Measurements from ENCODE around the gene CNIH2. TPM values are rescaled to one million over a fixed set of nuclear protein-coding genes. Genes with fewer than 3 reads are reported as not detected.
"Not testable (repeated sequence)": the region's sequence is repeated elsewhere in the genome, so short reads cannot be mapped to it uniquely, and the experiment has no call there.

Gene CNIH2
- polyA plus RNA-seq, 4 donors: 3.4 to 4.7 (median 4.1) TPM

- DNase-seq (ENCODE audit: low read depth in 4 of 4, low spot score in 3 of 4): peak; percentile 92 to 95 (median 95)
Measured at GRCh38 chr11:66312549-66313320, 34.8 kb downstream of the CNIH2 start.

DNA sequence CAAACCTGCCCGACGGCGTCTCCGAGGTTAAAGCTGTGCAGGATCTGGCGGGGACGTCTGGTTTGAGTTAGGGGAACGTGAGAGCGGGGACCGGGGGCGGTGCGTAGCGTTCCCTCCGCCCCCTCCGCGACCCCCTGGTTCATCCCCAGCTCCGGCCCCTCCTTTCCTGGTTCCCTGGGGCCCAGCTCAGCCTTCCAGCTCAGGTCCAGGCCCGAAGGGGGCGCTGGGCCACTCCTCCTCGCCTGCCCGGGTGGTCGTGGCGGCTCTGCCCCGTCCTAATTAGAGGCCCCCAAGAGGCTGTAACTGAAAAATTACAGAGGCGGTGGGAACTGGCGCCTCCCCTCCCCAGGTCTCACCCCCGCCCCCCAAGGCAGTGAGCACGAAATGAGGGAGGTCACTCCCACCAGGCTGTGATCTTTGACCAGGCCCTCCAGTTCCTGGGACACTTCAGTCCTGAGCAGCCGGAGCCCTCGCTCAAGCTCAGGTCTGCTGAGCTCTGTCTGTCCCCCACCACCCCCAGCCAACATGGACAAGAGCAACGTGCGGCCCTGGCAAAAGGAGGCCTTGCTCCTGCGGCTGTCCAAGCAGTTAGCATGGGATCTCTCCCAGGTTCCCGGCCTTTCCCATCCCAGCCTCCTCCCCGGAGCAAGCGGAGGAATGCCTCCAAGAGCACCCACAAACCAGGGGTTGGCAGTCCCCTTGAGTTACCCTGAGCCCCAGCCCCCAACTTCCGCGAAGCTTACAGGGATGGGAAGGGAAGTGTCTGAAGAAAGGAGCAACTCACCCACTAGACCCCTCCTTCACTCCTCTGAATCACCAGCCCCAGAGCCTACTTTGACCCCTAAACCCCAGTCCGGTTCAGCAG lies 35.6 kb downstream of the CNIH2 start:
- DNase-seq (ENCODE audit: low read depth in 4 of 4, low spot score in 3 of 4): no peak

- DNase-seq (ENCODE audit: low read depth in 4 of 4, low spot score in 3 of 4): no peak
Measured at GRCh38 chr11:66314186-66314501, 36.2 kb downstream of the CNIH2 start.

GRCh38 chr11:66314561-66315497 lies 36.9 kb downstream of the CNIH2 start:
- no peak for DNase-seq (ENCODE audit: low read depth in 4 of 4, low spot score in 3 of 4)

GRCh38 chr11:66315498-66315885 lies 37.5 kb downstream of the CNIH2 start:
- DNase-seq (ENCODE audit: low read depth in 4 of 4, low spot score in 3 of 4): no peak

GRCh38 chr11:66315921-66316811 lies 38.2 kb downstream of the CNIH2 start:
- DNase-seq (ENCODE audit: low read depth in 4 of 4, low spot score in 3 of 4): no peak

DNA sequence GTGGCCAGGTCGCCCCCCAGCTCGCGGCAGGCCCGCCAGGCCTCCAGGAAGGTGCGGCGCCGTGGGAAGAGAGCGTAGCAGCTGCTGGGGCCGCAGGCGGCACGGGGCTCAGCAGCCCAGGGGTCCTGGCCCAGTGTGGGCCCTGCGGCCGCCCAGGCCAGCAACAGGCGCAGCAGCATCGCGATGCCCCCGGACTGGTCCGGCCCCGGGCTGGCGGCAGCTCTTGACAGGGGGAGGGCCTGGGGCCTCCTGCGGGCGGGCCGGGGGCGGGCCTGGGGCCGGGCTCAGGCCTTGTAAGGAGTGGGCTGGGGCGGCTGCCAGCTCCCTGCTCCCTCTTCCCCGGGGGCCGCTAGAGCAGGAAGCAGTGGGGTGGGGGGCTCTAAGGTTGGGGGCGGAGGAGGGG lies 38.9 kb downstream of the CNIH2 start, which contains the start of gene CD248:
Gene CD248 (minus strand): TSS at position 196 of the 403 bp plus-strand sequence. CDS start 17 bp downstream, at position 179.
- DNase-seq (ENCODE audit: low read depth in 4 of 4, low spot score in 3 of 4): no peak

DNA sequence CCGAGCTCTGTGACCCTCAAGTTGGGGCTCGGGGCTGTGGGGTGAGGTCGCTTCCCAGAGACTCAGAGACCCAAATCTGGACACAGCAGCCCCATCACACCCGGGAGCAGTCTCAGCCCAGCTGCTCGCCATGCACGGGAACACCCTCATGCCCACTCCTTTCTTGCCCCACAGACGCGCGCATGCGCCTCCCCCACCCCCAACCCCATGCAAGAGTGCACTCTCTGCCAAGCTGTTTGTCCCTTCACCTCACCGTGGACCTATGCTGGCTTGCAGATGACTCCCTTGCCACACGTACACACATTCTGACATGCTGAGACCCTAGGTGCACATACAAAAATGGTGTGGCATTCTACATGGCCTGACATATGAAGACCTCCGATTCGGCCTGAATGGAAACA lies 39.3 kb downstream of the CNIH2 start:
- DNase-seq (ENCODE audit: low read depth in 4 of 4, low spot score in 3 of 4): peak in 1 of 4 donors; percentile 48

DNA sequence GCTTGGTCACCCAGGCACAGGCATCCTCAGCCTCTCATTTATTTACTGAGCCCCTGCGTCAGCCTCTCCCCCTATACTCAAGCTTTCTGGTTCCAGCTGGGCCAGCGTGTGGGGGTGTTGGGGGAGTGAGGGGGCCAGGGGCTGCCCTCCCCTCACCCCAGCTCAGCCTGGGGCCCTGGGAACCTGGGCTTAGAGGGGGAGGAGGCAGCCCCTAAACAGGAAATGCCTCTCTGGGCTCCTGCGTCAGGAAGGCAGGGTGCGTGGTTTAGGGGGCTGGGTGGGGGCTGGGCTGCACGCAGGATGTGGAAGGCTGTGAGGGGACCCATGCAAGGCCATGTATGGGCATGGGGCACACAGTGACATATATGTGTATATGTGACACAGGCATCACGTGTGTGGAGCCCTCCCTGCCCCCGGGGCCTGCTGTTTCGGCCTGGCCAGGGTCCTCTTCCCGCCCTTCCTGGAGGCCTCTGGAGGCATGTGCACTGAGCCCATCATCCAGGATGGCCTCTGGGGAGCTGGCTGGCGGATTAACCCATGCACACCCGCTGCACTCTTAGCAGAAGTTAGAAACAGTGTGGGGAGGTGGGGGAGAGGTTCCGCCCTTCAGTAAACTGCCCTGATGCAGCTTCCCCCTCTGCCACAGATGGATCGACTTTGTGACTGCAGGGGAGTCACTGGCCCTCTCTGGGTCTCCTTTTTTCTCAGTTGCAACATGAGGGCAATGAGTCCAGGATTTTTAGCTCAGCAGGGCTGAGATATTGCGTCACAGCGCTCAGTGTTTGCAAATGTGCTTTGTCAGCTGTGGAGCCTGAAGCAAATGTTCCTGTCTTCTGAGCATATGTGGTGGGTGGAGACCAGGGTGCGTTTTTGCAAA lies 40.0 kb downstream of the CNIH2 start:
- no peak for DNase-seq (ENCODE audit: low read depth in 4 of 4, low spot score in 3 of 4)

DNA sequence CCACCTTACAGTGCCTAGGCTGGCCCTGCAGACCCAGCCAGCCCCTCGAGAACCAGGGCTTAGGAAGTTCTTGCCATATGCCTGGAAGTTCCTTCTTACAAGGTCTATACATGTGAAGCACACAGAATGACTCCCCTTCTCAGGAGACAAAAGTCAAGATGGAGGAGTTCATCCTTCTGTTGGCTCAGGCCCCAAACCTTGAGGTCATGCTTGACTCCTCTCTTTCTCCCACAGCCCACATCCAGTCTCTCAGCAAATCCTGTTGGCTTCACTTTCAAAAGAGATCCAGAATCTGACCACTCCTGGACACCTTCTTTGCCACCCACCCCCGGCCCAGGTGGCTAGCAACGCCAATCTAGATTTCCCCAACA lies 40.6 kb downstream of the CNIH2 start:
- no peak for DNase-seq (ENCODE audit: low read depth in 4 of 4, low spot score in 3 of 4)

DNA sequence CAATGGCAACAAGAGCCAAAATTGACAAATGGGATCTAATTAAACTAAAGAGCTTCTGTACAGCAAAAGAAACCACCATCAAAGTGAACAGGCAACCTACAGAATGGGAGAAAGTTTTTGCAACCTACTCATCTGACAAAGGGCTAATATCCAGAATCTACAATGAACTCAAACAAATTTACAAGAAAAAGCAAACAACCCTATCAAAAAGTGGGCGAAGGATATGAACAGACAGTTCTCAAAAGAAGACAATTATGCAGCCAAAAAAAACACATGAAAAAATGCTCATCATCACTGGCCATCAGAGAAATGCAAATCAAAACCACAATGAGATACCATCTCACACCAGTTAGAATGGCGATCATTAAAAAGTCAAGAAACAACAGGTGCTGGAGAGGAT lies 42.3 kb downstream of the CNIH2 start:
- not testable (repeated sequence) for DNase-seq (ENCODE audit: low read depth in 4 of 4, low spot score in 3 of 4)

DNA sequence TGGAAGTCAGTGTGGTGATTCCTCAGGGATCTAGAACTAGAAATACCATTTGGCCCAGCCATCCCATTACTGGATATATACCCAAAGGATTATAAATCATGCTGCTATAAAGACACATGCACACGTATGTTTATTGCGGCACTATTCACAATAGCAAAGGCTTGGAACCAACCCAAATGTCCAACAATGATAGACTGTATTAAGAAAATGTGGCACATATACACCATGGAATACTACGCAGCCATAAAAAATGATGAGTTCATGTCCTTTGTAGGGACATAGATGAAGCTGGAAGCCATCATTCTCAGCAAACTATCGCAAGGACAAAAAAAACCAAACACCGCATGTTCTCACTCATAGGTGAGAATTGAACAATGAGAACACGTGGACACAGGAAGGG lies 42.8 kb downstream of the CNIH2 start:
- DNase-seq (ENCODE audit: low read depth in 4 of 4, low spot score in 3 of 4): not testable (repeated sequence)

- no peak for DNase-seq (ENCODE audit: low read depth in 4 of 4, low spot score in 3 of 4)
Measured at GRCh38 chr11:66321606-66322005, 43.6 kb downstream of the CNIH2 start.

GRCh38 chr11:66322732-66323427 lies 44.9 kb downstream of the CNIH2 start:
- DNase-seq (ENCODE audit: low read depth in 4 of 4, low spot score in 3 of 4): no peak

GRCh38 chr11:66323684-66324083 lies 45.7 kb downstream of the CNIH2 start:
- DNase-seq (ENCODE audit: low read depth in 4 of 4, low spot score in 3 of 4): no peak

DNA sequence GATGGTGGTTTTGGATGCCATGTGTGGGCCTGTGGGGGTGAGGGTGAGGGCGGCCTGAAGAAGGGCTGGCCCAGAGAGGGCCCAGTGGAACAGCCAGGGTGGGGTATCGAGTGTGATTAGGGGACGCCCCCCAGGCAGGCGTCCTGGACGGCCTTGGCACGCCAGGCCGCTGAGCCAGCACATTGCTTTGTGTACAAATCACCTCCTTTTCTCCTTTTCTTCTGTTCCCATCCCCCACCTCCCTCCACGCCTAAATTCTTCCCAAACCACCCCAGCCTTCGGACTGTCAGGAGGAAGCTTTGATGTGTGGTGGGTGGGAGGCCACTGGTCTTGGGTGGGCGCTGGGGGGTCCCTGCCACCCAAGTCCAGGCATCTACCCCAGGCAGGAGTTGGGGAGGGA lies 46.7 kb downstream of the CNIH2 start:
- DNase-seq (ENCODE audit: low read depth in 4 of 4, low spot score in 3 of 4): no peak

DNA sequence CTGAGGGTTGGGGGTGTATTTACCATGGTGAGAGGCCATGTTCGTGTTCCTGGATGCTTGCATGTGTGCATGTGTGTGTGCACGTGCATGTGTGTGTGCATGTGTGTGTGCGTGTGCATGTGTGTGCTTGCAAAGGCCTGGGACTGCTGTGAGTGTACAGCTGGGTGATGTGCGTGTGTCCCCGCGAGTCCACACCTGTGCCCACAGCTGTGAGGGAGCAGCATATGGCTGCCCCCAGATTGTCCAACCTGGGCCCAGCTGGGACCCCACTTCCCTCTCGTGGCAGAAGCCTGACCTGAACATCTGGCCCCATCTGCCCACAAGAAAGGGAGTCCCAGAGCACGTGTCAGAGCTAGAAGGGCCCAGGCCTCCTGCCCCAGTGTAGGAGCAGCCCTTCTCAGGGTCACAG lies 47.3 kb downstream of the CNIH2 start:
- DNase-seq (ENCODE audit: low read depth in 4 of 4, low spot score in 3 of 4): no peak

All from right renal pelvis (tissue), 4 donors.